Liver (tissue), 3 donors: ENCODE measurements around the gene BTBD9.

Experiments used
- GABPA ChIP-seq, 2 donors: IDR thresholded peaks in 1 of 2; conservative IDR thresholded peaks in 1 of 2; 2 replicates each; pipeline ENCODE4 v1.6.1; 2016; ENCODE audit warnings: antibody characterized with exemption in 2 of 2, mild to moderate bottlenecking in 1 of 2, moderate library complexity in 1 of 2
- JUND ChIP-seq, 2 donors: IDR thresholded peaks; 2 replicates each; pipeline ENCODE4 v1.6.1; 2016; ENCODE audit warnings: antibody characterized with exemption in 2 of 2
- RAD21 ChIP-seq, 2 donors: IDR thresholded peaks; 2 replicates each; pipeline ENCODE4 v1.6.1; 2016; ENCODE audit warnings: antibody characterized with exemption in 2 of 2, mild to moderate bottlenecking in 2 of 2
- TAF1 ChIP-seq: conservative IDR thresholded peaks from 2 replicates; pipeline ENCODE4 v1.6.1; 2016; ENCODE audit warnings: antibody characterized with exemption, mild to moderate bottlenecking
- TF ChIP-seq, protein P1 (sequence below): IDR thresholded peaks from 2 replicates; pipeline ENCODE4 v1.6.1; 2016; ENCODE audit warnings: antibody characterized with exemption
- TF ChIP-seq, protein P2 (sequence below): fragments of 150-350 bp; IDR thresholded peaks from 2 replicates; pipeline ENCODE4 v1.5.1; 2017; ENCODE audit warnings: improper control_type of control experiment, low read depth, low read length; ENCODE audit not compliant: missing input control
- TF ChIP-seq, protein P3 (sequence below): IDR thresholded peaks from 2 replicates; pipeline ENCODE4 v1.6.1; 2016; ENCODE audit warnings: antibody characterized with exemption, mild to moderate bottlenecking
- donor health status: healthy.
- donor health status: healthy.

DNA sequence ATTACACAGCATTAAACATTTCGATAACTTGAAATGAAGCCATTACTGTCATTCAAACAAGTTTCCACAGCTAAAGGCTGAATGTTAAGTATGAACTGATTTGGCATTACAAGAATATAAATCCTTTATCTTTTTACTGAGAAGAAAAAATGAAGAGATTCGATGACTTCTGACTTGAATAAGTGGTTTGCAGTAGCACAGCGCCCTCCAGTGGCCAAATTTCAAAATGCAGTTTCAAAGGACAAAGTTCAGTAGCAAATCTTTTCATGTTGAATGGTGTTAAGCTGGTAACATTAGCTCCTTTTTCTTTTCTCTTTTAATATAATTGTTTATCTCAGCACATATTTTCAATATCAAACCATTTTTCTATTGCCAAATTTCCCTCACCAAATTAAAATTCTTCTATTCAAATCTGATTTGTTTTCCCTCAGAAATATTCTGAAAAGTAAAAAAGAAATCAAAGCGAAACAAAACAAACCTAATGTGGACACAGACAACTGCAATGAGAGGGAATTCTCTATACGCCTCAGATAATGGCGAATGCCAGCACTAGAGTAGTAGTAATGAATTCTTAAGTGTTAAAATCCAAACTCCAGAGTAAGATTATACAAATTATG, 145.7 kb downstream of the BTBD9 start:
- TF ChIP-seq RAD21 (IDR thresholded peaks at IDR 0.05) (peak; percentile 97 to 99), JUND (IDR thresholded peaks at IDR 0.05) (no peak), TAF1 (no peak), GABPA (IDR thresholded peaks at IDR 0.05 in 1 of 2, conservative IDR thresholded peaks at IDR 0.05 in 1 of 2) (no peak)
- TF ChIP-seq, protein P1, sequence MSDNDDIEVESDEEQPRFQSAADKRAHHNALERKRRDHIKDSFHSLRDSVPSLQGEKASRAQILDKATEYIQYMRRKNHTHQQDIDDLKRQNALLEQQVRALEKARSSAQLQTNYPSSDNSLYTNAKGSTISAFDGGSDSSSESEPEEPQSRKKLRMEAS = no peak
- TF ChIP-seq, protein P2, sequence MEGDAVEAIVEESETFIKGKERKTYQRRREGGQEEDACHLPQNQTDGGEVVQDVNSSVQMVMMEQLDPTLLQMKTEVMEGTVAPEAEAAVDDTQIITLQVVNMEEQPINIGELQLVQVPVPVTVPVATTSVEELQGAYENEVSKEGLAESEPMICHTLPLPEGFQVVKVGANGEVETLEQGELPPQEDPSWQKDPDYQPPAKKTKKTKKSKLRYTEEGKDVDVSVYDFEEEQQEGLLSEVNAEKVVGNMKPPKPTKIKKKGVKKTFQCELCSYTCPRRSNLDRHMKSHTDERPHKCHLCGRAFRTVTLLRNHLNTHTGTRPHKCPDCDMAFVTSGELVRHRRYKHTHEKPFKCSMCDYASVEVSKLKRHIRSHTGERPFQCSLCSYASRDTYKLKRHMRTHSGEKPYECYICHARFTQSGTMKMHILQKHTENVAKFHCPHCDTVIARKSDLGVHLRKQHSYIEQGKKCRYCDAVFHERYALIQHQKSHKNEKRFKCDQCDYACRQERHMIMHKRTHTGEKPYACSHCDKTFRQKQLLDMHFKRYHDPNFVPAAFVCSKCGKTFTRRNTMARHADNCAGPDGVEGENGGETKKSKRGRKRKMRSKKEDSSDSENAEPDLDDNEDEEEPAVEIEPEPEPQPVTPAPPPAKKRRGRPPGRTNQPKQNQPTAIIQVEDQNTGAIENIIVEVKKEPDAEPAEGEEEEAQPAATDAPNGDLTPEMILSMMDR = peak; percentile 94
- TF ChIP-seq, protein P3, sequence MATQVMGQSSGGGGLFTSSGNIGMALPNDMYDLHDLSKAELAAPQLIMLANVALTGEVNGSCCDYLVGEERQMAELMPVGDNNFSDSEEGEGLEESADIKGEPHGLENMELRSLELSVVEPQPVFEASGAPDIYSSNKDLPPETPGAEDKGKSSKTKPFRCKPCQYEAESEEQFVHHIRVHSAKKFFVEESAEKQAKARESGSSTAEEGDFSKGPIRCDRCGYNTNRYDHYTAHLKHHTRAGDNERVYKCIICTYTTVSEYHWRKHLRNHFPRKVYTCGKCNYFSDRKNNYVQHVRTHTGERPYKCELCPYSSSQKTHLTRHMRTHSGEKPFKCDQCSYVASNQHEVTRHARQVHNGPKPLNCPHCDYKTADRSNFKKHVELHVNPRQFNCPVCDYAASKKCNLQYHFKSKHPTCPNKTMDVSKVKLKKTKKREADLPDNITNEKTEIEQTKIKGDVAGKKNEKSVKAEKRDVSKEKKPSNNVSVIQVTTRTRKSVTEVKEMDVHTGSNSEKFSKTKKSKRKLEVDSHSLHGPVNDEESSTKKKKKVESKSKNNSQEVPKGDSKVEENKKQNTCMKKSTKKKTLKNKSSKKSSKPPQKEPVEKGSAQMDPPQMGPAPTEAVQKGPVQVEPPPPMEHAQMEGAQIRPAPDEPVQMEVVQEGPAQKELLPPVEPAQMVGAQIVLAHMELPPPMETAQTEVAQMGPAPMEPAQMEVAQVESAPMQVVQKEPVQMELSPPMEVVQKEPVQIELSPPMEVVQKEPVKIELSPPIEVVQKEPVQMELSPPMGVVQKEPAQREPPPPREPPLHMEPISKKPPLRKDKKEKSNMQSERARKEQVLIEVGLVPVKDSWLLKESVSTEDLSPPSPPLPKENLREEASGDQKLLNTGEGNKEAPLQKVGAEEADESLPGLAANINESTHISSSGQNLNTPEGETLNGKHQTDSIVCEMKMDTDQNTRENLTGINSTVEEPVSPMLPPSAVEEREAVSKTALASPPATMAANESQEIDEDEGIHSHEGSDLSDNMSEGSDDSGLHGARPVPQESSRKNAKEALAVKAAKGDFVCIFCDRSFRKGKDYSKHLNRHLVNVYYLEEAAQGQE = no peak
